IMR-90 (cell line): Measurements from ENCODE around the gene EXOC2. TPM values are rescaled to one million over a fixed set of nuclear protein-coding genes. Genes with fewer than 3 reads are reported as not detected.

Experiments used
- ATAC-seq: fragments of 200-7000 bp; cut with Tn5 transposase; 2 replicates; pipeline ENCODE4 v1.9.1; 2020; ENCODE audit warnings: low read depth, mild to moderate bottlenecking, moderate library complexity
- BruUV-seq: library from RNA; stranded (reverse); fragments of 400-500 nt; replicated peaks from 2 replicates; lab custom pipeline; 2021; lab: Mats Ljungman, UMichigan
- CTCF ChIA-PET: fragments of 300-600 bp; formaldehyde crosslinking; extraction: SDS; loops from one replicate; lab custom pipeline; 2021; ENCODE audit warnings: antibody characterized with exemption; lab: Yijun Ruan, JAX
- POLR2A ChIA-PET: fragments of 300-600 bp; sonication (Branson Sonifier 250); formaldehyde crosslinking; loops from one replicate; lab custom pipeline; 2022; ENCODE audit warnings: antibody characterized with exemption; ENCODE audit not compliant: unreplicated experiment; lab: Charles Lee
- DNase-seq: peaks from one replicate; pipeline ENCODE4 v3.0.0; 2013
- H2AFZ ChIP-seq: replicated peaks from 2 replicates; pipeline ENCODE3; 2013; ENCODE audit warnings: low read length, mild to moderate bottlenecking; ENCODE audit not compliant: poor library complexity
- H2AK5ac ChIP-seq: 2 replicates; pipeline ENCODE4 v1.6.1; 2013; ENCODE audit warnings: low read depth, low read length, inconsistent platforms
- H2AK9ac ChIP-seq: replicated peaks from 2 replicates; pipeline ENCODE3; 2013; ENCODE audit warnings: mild to moderate bottlenecking, low read depth, low read length, moderate library complexity; ENCODE audit not compliant: poor library complexity
- H2BK120ac ChIP-seq: 2 replicates; pipeline ENCODE4 v1.6.1; 2013; ENCODE audit warnings: low read depth, low read length, inconsistent platforms
- H2BK15ac ChIP-seq: 3 replicates; pipeline ENCODE4 v1.6.1; 2013; ENCODE audit warnings: low read depth, low read length, inconsistent platforms
- H2BK20ac ChIP-seq: 2 replicates; pipeline ENCODE4 v1.6.1; 2013; ENCODE audit warnings: low read depth, mild to moderate bottlenecking, inconsistent platforms, low read length, moderate library complexity
- H2BK5ac ChIP-seq: 2 replicates; pipeline ENCODE4 v1.6.1; 2013; ENCODE audit warnings: mild to moderate bottlenecking, low read depth, low read length, inconsistent platforms; ENCODE audit not compliant: poor library complexity, severe bottlenecking
- H3K14ac ChIP-seq: replicated peaks from 2 replicates; pipeline ENCODE4 v1.6.1; 2013; ENCODE audit warnings: low read depth, low read length, inconsistent platforms
- H3K18ac ChIP-seq: 2 replicates; pipeline ENCODE4 v1.6.1; 2013; ENCODE audit warnings: low read depth, low read length, control low read depth
- H3K23ac ChIP-seq: 2 replicates; pipeline ENCODE4 v1.6.1; 2013; ENCODE audit warnings: low read depth, low read length, inconsistent platforms
- H3K27ac ChIP-seq: 2 replicates; pipeline ENCODE4 v1.5.1; 2013; ENCODE audit warnings: mild to moderate bottlenecking, control low read depth, low read length; ENCODE audit not compliant: insufficient read depth
- H3K27me3 ChIP-seq: 2 replicates; pipeline ENCODE4 v1.6.1; 2013; ENCODE audit warnings: low read length; ENCODE audit not compliant: control insufficient read depth, insufficient read depth
- H3K36me3 ChIP-seq: 2 replicates; pipeline ENCODE4 v1.6.1; 2013; ENCODE audit warnings: low read length, mixed read lengths; ENCODE audit not compliant: control insufficient read depth, insufficient read depth
- H3K4ac ChIP-seq: 2 replicates; pipeline ENCODE4 v1.6.1; 2013; ENCODE audit warnings: low read depth, low read length, inconsistent platforms
- H3K4me1 ChIP-seq: 2 replicates; pipeline ENCODE4 v1.6.1; 2013; ENCODE audit warnings: low read length, mixed read lengths; ENCODE audit not compliant: control insufficient read depth, insufficient read depth
- H3K4me2 ChIP-seq: 2 replicates; pipeline ENCODE4 v1.6.1; 2013; ENCODE audit warnings: low read depth, mild to moderate bottlenecking, control low read depth, low read length, moderate library complexity
- H3K4me3 ChIP-seq: 2 replicates; pipeline ENCODE4 v1.5.1; 2013; ENCODE audit warnings: low read depth, mild to moderate bottlenecking, control low read depth, low read length, moderate library complexity; ENCODE audit not compliant: insufficient read depth
- H3K56ac ChIP-seq: 2 replicates; pipeline ENCODE4 v1.6.1; 2013; ENCODE audit warnings: low read length, inconsistent platforms; ENCODE audit not compliant: insufficient read depth; ENCODE audit errors: extremely low read depth
- H3K79me1 ChIP-seq, 2 experiments: 2 replicates each; pipeline ENCODE4 v1.6.1; 2013; ENCODE audit warnings: low read length in 2 of 2, inconsistent platforms in 1 of 2, low read depth in 1 of 2
- H3K9ac ChIP-seq: 2 replicates; pipeline ENCODE4 v1.6.1; 2013; ENCODE audit warnings: low read depth, low read length, control low read depth
- H3K9me1 ChIP-seq: 2 replicates; pipeline ENCODE4 v1.6.1; 2013; ENCODE audit warnings: low read length, inconsistent platforms; ENCODE audit not compliant: insufficient read depth
- H3K9me3 ChIP-seq: 2 replicates; pipeline ENCODE4 v1.6.1; 2013; ENCODE audit warnings: low read length; ENCODE audit not compliant: control insufficient read depth, insufficient read depth
- H4K20me1 ChIP-seq: 2 replicates; pipeline ENCODE4 v1.6.1; 2013; ENCODE audit warnings: low read length, inconsistent platforms; ENCODE audit not compliant: insufficient read depth
- H4K5ac ChIP-seq: 2 replicates; pipeline ENCODE4 v1.6.1; 2013; ENCODE audit warnings: mild to moderate bottlenecking, low read depth, low read length, control low read depth
- H4K8ac ChIP-seq, 2 experiments: 2 replicates each; pipeline ENCODE4 v1.6.1; 2013; ENCODE audit warnings: low read depth in 2 of 2, low read length in 2 of 2, control low read depth in 1 of 2, inconsistent platforms in 1 of 2
- H4K91ac ChIP-seq: 2 replicates; pipeline ENCODE4 v1.6.1; 2013; ENCODE audit warnings: low read depth, low read length, inconsistent platforms; ENCODE audit not compliant: insufficient read depth
- CHD1 ChIP-seq: IDR thresholded peaks from 2 replicates; pipeline ENCODE4 v1.6.1; 2012; ENCODE audit warnings: low read depth, low read length, improper control_type of control experiment
- CTCF ChIP-seq: conservative IDR thresholded peaks from 2 replicates; pipeline ENCODE4 v1.5.1; 2012; ENCODE audit warnings: mild to moderate bottlenecking, low read depth, low read length, improper control_type of control experiment
- FOS ChIP-seq: fragments of 150-350 bp; IDR thresholded peaks from 2 replicates; pipeline ENCODE4 v1.6.1; 2016; ENCODE audit warnings: low read depth, low read length
- RAD21 ChIP-seq: IDR thresholded peaks from 2 replicates; pipeline ENCODE4 v1.6.1; 2012; ENCODE audit warnings: low read length, improper control_type of control experiment
- WGBS, 2 experiments: methylation state at CpG; one replicate each; pipeline versions ENCODE4 v1.1.5 to v1.1.7; 2013; ENCODE audit warnings: missing lambda C conversion rate in 2 of 2; ENCODE audit not compliant: insufficient read length in 1 of 2; ENCODE audit errors: extremely low coverage in 2 of 2; 5-methylcytosine and 5-hydroxymethylcytosine counted together
- dilution Hi-C: fragments of 300-500 bp; cut with HindIII; formaldehyde crosslinking; loops from one replicate; pipeline ENCODE4 v1.14.3; 2018; ENCODE audit warnings: low sequenced_read_pairs; ENCODE audit not compliant: unreplicated experiment
- in situ Hi-C: fragments of 300-500 bp; cut with MboI; formaldehyde crosslinking; loops from 3 replicates; pipeline ENCODE4 v1.14.3; 2019; ENCODE audit warnings: low sequenced_read_pairs, inconsistent platforms, mixed read lengths
- intact Hi-C: fragments of 100-400 bp; cut with micrococcal nuclease; formaldehyde crosslinking; loops from 2 replicates; pipeline ENCODE4 v1.10.0; 2022
- polyA plus RNA-seq, 3 experiments: library from polyadenylated mRNA; depleted of rRNA; stranded (reverse); fragments of >200 nt; gene quantifications; 2 replicates each; pipeline ENCODE4 v1.2.3, GENCODE V29; 2012; ENCODE audit warnings: low replicate concordance in 1 of 3
- total RNA-seq: library from RNA; depleted of rRNA; stranded (reverse); fragments of >200 nt; gene quantifications from 2 replicates; pipeline ENCODE4 v1.2.3, GENCODE V29; 2012

The EXOC2 gene
- total and polyA plus RNA-seq, 2 of the 4 experiments (the other 2 are of a cell fraction), result 13.1 to 37.3 TPM

GRCh38 chr6:446418-447366, 246.2 kb downstream of the EXOC2 start:
- Histone ChIP-seq H4K8ac (no peak overlapping the region), H3K4me1 (no peaks in the 10 kb centered on the region), H3K18ac (no peak overlapping the region), H3K14ac (no peak overlapping the region), H2AK5ac (no peak overlapping the region), H2BK120ac (no peak overlapping the region), H3K36me3 (no peaks in the 10 kb centered on the region), H4K5ac (no peak overlapping the region), H2AFZ (no peak overlapping the region), H3K23ac (no peak overlapping the region), H3K4me2 (no peak overlapping the region), H3K9ac (no peak overlapping the region), H3K4ac (no peak overlapping the region), H2BK5ac (no peak overlapping the region), H3K27me3 (peaks cover 3% of the 10 kb centered on the region; the same call in 1 of the 2 replicates), H4K20me1 (no peaks in the 10 kb centered on the region), H3K56ac (no peak overlapping the region), H3K4me3 (no peak overlapping the region), H2AK9ac (no peak overlapping the region), H3K27ac (no peak overlapping the region), H4K91ac (no peak overlapping the region), H3K79me1 (no peaks in the 10 kb centered on the region), H2BK20ac (no peak overlapping the region), H2BK15ac (no peak overlapping the region), H3K9me3 (no peaks in the 10 kb centered on the region; the same call in 1 of the 2 replicates), H3K9me1 (no peaks in the 10 kb centered on the region)
- dilution Hi-C loops, result no loop called here
- 94% methylated on average over 9 of the region's 28 CpGs; no CpG with 5 or more reads in 1 of the 2 experiments for WGBS, 2 experiments
- intact Hi-C loops, result no loop called here
- BruUV-seq, result no TSS peak
- DNase-seq (no peak), ATAC-seq (no peak)
- ChIA-PET CTCF (no interaction called here), POLR2A (no interaction called here)
- in situ Hi-C loops, result no loop called here
- TF ChIP-seq FOS, result no peak
- no peak for TF ChIP-seq RAD21
- no peak for TF ChIP-seq CTCF
- TF ChIP-seq CHD1, result no peak
